Activated T-helper 1 cell treated with anti-CD3 and anti-CD28 coated beads, Interleukin-12 subunit alpha, Interleukin-12 subunit beta, Interleukin-2, Interleukin-4 antibody, amounts not matched to agents 30 ng/mL and 10 ng/mL and 1 ng/mL, durations not matched to agents 14 hours and 24 hours and 36 hours (primary cell): ENCODE results near the gene LENG1. TPM values are rescaled to one million over a fixed set of nuclear protein-coding genes. Genes with fewer than 3 reads are reported as not detected.

Source experiments
- total RNA-seq: library from RNA; stranded (reverse); gene quantifications from 2 replicates; pipeline ENCODE4 v1.2.3, GENCODE V29; 2022

The LENG1 gene
- total RNA-seq, 1 donor from 2014 or later = 5.8 TPM

Other genes starting within 250 kb of the LENG1 start
- not detected in 2 replicates for gene CACNG8, start 196.8 kb downstream of the LENG1 start, total RNA-seq
- gene CACNG6, start 168.1 kb downstream of the LENG1 start, total RNA-seq = not detected in 2 replicates
- gene VSTM1, start 95.8 kb downstream of the LENG1 start, total RNA-seq = not detected in 2 replicates
- gene TARM1, start 78.4 kb downstream of the LENG1 start, total RNA-seq = not detected in 2 replicates
- 0.27 TPM in 1 of 2 replicates, not detected in the other for gene OSCAR, start 58.9 kb downstream of the LENG1 start, total RNA-seq
- 110 and 125 TPM in 2 replicates for gene NDUFA3, start 56.9 kb downstream of the LENG1 start, total RNA-seq
- 31.1 and 33.4 TPM in 2 replicates for gene TFPT, start 44.1 kb downstream of the LENG1 start, total RNA-seq
- gene PRPF31, start 44.0 kb downstream of the LENG1 start, total RNA-seq = 110 and 118 TPM in 2 replicates
- gene CNOT3, start 22.0 kb downstream of the LENG1 start, total RNA-seq = 70.0 and 73.2 TPM in 2 replicates
- gene TMC4, start 13.4 kb upstream of the LENG1 start, total RNA-seq = 0.73 and 0.83 TPM in 2 replicates
- gene MBOAT7, start 29.9 kb upstream of the LENG1 start, total RNA-seq = 255 and 263 TPM in 2 replicates
- 20.1 and 20.9 TPM in 2 replicates for gene TSEN34, start 31.6 kb upstream of the LENG1 start, total RNA-seq
- 1,475 and 1,511 TPM in 2 replicates for gene RPS9, start 41.1 kb upstream of the LENG1 start, total RNA-seq
- 0.67 and 0.78 TPM in 2 replicates for gene LILRB3, start 63.3 kb upstream of the LENG1 start, total RNA-seq
- gene LILRA6, start 83.1 kb upstream of the LENG1 start, total RNA-seq = 0.27 and 0.36 TPM in 2 replicates
- not detected in 2 replicates for gene LILRB5, start 97.6 kb upstream of the LENG1 start, total RNA-seq
- gene LILRB2, start 121.4 kb upstream of the LENG1 start, total RNA-seq = not detected in 2 replicates
- gene LILRA5, start 153.4 kb upstream of the LENG1 start, total RNA-seq = not detected in 2 replicates
- gene LILRA4, start 179.4 kb upstream of the LENG1 start, total RNA-seq = not detected in 2 replicates
- gene LAIR1, start 205.2 kb upstream of the LENG1 start, total RNA-seq = 9.2 and 9.4 TPM in 2 replicates